HFFc6 (cell line): ENCODE data around the gene ABCG1. TPM values are rescaled to one million over a fixed set of nuclear protein-coding genes. Genes with fewer than 3 reads are reported as not detected.

Experiments used
- DNase-seq: peaks from one replicate; pipeline ENCODE4 v3.0.0-alpha.2; 2018
- H3K27ac Mint-ChIP-seq: 2 replicates; pipeline ENCODE4 v1.8.0; 2020; ENCODE audit warnings: mild to moderate bottlenecking, mixed read lengths
- H3K27me3 Mint-ChIP-seq: 2 replicates; pipeline ENCODE4 v1.8.0; 2021; ENCODE audit warnings: mild to moderate bottlenecking, moderate library complexity, mixed read lengths; ENCODE audit not compliant: insufficient read depth
- H3K36me3 Mint-ChIP-seq: 2 replicates; pipeline ENCODE4 v1.8.0; 2021; ENCODE audit warnings: low read depth, mixed read lengths
- H3K4me1 Mint-ChIP-seq: 2 replicates; pipeline ENCODE4 v1.8.0; 2020; ENCODE audit warnings: low read depth, mixed read lengths
- H3K4me3 Mint-ChIP-seq: 2 replicates; pipeline ENCODE4 v1.8.0; 2020; ENCODE audit warnings: mild to moderate bottlenecking, moderate library complexity, mixed read lengths
- H3K9me3 Mint-ChIP-seq: 2 replicates; pipeline ENCODE4 v1.8.0; 2020; ENCODE audit warnings: mild to moderate bottlenecking, mixed read lengths
- CTCF ChIP-seq: fragments of 200-600 bp; sonication (generic); IDR thresholded peaks from 2 replicates; pipeline ENCODE4 v1.5.0; 2021; ENCODE audit warnings: antibody characterized with exemption, mild to moderate bottlenecking
- total RNA-seq, 6 experiments: library from RNA; stranded (reverse); fragmentation: NEBNext Ultra II Directional; extraction: Animal tissue kit (Norgen Biotek cat#: 25700); gene quantifications; 2 replicates in 1 of 6; 3 replicates in 5 of 6; pipeline ENCODE4 v1.2.3, GENCODE V29; 2021

ABCG1 gene
- total RNA-seq, 6 experiments from 2014 or later: not detected

DNA sequence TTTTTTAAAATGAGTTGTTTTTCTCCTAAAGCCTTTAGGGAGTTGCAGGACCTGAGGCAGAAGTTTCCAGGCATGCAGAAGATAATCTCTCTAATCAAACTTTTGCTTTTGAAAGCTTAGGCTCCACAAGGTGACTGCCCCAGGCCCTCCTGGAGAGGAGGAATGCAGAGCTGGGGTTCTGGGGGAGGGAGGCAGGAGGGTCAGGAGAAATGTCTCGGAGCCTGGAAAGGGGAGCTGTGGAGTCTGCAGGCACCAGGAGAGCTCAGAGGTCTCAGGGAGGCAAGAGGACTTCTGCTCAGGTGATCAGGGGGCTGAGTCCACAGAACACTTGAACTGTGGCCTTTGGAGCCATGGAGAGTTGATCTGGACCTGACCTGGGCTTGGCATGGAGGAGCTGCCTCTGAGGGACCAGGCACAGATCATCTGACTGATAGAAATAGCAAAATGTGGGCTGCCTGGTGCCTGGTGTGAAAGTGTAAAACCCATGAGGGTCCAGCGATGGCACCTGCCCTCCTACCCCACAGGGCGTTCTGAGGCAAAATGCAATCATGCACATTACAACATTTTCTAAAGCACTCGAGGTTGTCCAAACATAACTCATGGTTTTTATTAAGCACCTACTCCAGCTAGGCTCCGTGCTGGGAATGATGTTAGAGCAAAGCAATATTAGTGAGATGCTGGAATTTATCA, 10.0 kb upstream of the ABCG1 start:
- Mint-ChIP-seq H3K4me3 (no peak overlapping the region), H3K9me3 (no peaks in the 10 kb centered on the region), H3K27ac (no peak overlapping the region), H3K36me3 (no peaks in the 10 kb centered on the region), H3K4me1 (no peaks in the 10 kb centered on the region), H3K27me3 (peaks cover 7% of the 10 kb centered on the region)
- no peak for TF ChIP-seq CTCF
- DNase-seq: no peak

DNA sequence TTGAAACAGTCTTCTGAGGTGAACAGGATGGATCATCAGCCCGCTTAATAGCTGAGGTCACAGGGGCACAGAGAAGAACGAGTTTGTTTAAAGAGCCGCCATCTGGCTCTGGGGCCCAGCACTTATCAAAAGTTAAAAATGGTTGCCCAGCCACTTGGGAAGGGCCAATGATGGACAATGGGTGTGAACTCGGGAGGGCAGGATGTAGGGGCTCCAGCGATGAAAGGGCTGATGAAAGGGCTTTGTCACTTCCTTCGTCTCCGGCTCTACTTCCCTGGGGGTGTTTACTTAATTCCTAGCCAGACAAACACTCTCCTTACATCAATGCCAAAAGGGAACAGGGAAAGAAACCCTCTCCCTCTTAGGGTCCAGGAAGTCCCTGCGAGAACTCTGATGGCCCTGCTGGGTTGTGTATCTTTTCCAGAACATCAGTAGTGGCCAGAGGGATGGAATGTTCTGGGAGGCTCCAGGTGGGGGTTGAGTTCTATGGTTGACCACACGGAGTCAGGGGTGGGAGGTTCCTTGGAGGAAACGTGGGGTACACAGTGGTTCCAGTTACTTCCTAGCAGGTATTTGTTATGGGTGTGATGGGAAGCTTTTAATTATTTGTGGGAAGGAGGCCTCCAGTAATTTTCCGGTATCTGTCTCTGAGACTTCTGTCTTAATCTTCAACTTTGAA, 9.0 kb upstream of the ABCG1 start:
- no peaks in the 10 kb centered on the region for H3K36me3 Mint-ChIP-seq
- TF ChIP-seq CTCF: no peak
- no peak for DNase-seq
- peaks cover 12% of the 10 kb centered on the region for H3K27me3 Mint-ChIP-seq
- H3K4me1 Mint-ChIP-seq: no peaks in the 10 kb centered on the region
- H3K27ac Mint-ChIP-seq: no peak overlapping the region
- no peaks in the 10 kb centered on the region for H3K9me3 Mint-ChIP-seq
- no peak overlapping the region for H3K4me3 Mint-ChIP-seq

- peaks cover 13% of the 10 kb centered on the region for H3K27me3 Mint-ChIP-seq
- H3K9me3 Mint-ChIP-seq: peaks cover 4% of the 10 kb centered on the region
- H3K36me3 Mint-ChIP-seq: no peaks in the 10 kb centered on the region
- no peak for DNase-seq
- no peaks in the 10 kb centered on the region for H3K4me1 Mint-ChIP-seq
- no peak overlapping the region for H3K4me3 Mint-ChIP-seq
- TF ChIP-seq CTCF: no peak
- no peak overlapping the region for H3K27ac Mint-ChIP-seq
Measured at GRCh38 chr21:42212266-42212665, 6.7 kb upstream of the ABCG1 start.

DNA sequence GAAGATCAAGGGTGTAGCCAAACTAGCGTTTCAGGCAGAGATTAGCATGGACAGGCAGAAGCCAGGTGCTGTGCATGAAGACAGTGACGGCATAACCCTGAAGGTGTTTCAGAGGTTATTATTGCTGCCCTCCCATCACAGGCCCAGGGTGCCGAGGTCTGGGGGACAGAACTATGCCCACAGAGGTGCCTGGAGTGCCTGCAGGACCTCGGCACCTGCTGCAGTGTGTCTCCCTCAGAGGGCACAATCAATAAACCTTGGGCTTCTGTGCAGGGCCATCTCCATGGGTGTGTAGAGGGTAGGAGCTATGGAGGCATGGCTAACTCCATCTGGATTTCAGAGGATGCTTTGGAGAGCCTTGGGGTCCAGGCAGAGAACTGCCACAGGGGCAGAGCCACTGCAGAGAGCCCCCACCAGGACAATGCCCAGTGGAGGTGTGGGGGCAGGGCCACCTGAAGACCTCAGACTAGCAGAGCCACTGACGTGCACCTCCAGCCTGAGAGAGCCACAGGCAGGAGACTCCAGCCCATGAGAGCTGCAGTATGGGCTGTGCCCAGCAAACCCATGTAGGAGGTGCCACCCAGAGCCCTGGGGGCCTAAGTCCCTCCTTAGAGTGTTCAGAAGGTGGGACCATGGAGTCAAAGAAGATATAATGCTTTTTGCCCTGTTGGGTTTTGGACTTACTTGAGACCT, 5.7 kb upstream of the ABCG1 start:
- H3K27me3 Mint-ChIP-seq: peaks cover 17% of the 10 kb centered on the region
- no peak overlapping the region for H3K27ac Mint-ChIP-seq
- no peak for DNase-seq
- H3K4me3 Mint-ChIP-seq: no peak overlapping the region
- H3K4me1 Mint-ChIP-seq: no peaks in the 10 kb centered on the region
- H3K36me3 Mint-ChIP-seq: no peaks in the 10 kb centered on the region
- no peak for TF ChIP-seq CTCF
- H3K9me3 Mint-ChIP-seq: peaks cover 4% of the 10 kb centered on the region

- peaks cover 20% of the 10 kb centered on the region for H3K27me3 Mint-ChIP-seq
- H3K4me1 Mint-ChIP-seq: no peaks in the 10 kb centered on the region
- no peak for TF ChIP-seq CTCF
- H3K36me3 Mint-ChIP-seq: no peaks in the 10 kb centered on the region
- H3K4me3 Mint-ChIP-seq: no peak overlapping the region
- DNase-seq: no peak
- H3K27ac Mint-ChIP-seq: no peak overlapping the region
- H3K9me3 Mint-ChIP-seq: peaks cover 4% of the 10 kb centered on the region
Measured at GRCh38 chr21:42214081-42214750, 4.7 kb upstream of the ABCG1 start.
